SIG-M5 (cell line): Measurements from ENCODE around the gene ALPL.
"Not testable (repeated sequence)": the region's sequence is repeated elsewhere in the genome, so short reads cannot be mapped to it uniquely, and the experiment has no call there.

Experiments
- DNase-seq: peaks from one replicate; lab custom pipeline; 2025; lab: John Stamatoyannopoulos, UW

ALPL gene

GRCh38 chr1:21509351-21510112 lies at the start of gene ALPL:
Gene ALPL, plus strand, starts transcription at chr1:21509423. Its CDS starts 44,659 bp downstream, at chr1:21554082.
- DNase-seq = no peak

DNA sequence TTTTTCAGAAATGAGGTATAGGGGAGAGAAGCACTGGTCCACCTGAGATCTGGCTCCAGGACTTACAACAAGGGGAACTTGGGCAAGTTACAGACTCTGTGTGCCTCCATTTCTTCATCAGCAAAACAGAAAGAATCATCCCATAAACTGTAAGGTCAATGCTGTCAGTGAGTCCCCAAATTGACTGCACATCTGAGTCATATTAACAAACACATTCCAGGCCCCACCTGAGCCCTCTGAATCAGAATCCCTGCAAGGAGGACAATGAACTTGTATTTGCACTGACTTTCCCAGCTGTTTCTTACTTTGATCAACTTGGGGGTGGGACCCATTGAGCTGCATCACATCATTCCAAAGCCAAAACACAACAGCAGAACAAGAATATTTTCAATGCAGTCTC lies 44.1 kb upstream of the ALPL start:
- DNase-seq = not testable (repeated sequence)

GRCh38 chr1:21467946-21468345 lies 41.3 kb upstream of the ALPL start:
- DNase-seq = not testable (repeated sequence)

DNA sequence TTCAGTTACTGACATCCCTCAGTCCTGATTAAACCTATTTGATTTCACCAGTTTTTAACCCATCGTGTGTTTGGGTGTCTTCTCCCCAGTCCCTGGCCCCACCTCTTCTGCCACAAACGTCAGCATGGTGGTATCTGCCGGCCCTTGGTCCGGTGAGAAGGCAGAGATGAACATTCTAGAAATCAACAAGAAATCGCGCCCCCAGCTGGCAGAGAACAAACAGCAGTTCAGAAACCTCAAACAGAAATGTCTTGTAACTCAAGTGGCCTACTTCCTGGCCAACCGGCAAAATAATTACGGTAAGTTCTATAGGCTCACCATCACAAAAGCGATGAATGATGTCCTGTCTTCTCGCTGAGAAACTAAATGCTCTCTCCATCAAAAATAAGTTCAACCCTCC lies 40.6 kb upstream of the ALPL start:
- no peak for DNase-seq

- DNase-seq = no peak
These were observed 39.6 kb upstream of the ALPL start for GRCh38 chr1:21469581-21469980.

- DNase-seq = no peak
These were observed 36.4 kb upstream of the ALPL start for GRCh38 chr1:21472861-21473260.

GRCh38 chr1:21478356-21478755 lies 30.9 kb upstream of the ALPL start:
- no peak for DNase-seq

- DNase-seq = not testable (repeated sequence)
These were observed 25.3 kb upstream of the ALPL start for GRCh38 chr1:21483881-21484280.

GRCh38 chr1:21489146-21489545 lies 20.1 kb upstream of the ALPL start:
- DNase-seq = no peak

DNA sequence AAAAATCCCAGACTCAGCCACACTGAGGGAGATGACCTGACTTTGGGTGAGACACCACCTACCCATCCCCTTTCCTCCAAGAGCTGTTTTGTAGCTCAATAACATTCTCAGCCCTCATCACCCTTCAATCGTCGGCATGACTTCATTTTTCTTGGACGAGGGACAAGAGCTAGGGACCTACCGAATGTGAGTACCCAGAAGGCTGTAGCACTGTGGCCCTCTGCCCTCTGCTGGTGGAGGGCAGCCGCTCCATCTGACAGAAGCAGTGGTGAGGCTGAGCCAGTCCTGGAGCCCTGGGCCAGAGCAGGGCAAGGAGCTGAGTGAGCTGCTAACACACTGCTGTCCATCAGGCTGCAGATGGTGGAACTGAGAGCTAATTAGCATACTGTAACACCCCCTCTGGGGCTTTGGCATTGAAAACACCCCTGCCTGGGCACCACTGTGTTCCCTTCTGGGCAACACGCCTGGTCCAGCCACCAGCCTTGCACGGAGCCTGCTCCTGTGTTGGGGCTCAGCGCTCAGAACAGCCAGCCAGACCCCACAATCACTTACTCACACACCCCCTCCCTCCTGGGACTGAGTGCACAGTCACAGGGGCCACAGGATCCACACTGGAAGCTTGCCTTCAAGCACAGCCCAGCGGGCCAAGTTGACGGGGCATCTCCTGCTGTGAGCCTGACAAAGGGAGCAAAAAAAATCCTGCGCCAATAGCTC lies 18.3 kb upstream of the ALPL start:
- no peak for DNase-seq

DNA sequence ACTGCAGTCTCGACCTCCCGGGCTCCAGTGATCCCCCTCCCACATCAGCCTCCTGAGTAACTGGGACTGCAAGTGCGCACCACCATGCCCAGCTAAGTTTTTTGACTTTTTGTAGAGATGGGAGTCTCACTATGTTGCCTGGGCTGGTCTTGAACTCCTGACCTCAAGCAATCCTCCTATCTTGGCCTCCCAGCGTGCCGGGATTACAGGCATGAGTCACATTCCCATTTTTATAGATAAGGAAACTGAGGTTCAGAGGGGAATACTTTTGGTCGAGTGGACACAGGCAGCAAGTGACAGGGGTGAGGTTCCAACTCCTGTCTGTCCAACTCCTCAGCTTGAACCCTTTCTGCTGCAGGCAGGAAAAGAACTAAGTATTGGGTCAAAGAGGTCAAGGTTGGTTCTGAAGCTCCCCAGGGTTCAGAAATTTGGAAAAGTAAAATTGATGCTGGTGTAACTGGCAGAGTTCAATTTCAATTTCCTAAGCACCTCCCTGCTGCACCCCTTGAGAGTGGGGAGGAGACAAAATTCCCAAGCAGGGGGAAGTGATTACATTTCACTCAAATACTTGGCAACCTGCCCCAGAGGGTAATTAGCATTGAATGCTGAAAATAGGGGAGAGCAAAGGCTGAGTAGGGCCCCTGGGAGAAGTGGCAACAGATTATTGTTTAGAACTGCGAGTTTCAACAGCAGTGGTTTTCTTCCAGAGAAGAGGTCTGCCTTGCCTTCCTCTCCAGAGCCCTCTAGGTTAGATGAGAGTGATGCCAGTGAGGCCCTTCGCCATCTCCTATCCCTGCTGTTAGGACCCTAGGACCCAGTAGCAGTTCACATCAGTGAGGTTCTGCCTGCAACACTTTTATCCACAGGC lies 17.5 kb upstream of the ALPL start:
- no peak for DNase-seq

- DNase-seq = no peak
These were observed 16.9 kb upstream of the ALPL start for GRCh38 chr1:21492356-21492625.

DNA sequence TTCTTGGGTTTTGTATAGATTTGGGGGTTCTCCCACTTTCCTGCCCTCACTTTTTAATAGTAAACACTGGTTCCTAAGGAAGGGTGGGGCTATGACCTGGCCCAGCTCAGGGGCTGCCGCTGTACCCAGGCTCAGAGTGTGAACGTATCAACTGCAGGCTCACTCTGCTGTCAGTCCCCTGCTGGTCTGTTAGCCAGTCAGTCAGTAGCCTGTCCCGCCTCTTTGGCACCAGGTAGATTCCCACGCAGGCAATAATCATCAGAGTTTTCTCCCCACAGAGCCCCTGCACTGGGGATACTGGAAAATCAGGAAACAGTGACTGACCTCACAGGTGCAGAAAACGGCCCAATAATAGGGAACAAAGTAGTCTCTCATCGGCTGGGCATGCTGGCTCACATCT lies 15.0 kb upstream of the ALPL start:
- DNase-seq = no peak

DNA sequence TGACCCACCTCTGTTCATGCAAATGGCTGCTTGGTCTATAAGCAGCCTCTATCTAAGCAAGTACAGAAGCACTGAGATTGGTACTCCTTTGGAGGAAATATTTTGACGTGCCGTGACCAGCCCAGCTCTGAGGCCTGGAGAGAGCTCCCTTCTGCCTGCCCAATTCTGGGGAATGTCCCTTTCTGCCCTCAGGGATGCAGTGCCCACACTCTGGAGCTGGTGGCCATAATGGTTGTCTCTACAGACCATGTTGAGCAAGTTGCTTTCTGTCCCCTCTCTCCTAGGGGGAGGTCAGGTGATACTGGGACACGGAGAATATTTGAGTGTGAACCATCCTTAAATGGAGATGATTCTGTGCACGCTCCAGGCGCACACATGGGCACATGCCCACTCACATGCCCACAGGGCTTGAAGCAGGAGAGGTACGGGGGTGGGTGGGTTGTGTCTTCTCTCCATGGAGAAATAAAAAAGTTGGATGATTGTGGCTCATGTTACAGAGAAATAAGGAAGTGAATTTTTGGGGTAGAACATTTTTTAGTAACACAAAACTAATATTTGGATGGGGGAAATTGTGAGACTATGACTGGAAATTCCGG lies 13.9 kb upstream of the ALPL start:
- DNase-seq = no peak

GRCh38 chr1:21496063-21496462 lies 13.2 kb upstream of the ALPL start:
- no peak for DNase-seq

DNA sequence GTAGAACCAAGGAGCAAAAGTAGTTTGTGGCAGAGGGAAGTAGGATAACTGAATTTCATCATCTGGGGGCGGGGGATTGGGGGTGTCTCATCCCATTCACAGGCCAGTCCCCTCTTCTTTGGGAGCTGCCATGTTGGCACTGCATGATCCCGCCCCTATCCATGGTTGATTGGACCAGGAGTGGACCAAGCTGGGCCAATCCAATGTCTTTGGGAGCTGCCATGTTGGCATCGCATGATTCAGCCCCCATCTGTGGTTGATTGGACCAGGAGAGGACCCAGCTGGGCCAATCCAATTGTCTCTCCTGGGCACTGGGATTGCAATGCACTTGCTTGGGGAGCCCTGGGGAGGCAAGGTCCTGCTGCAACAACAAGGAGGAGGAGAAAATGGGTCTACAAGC lies 12.3 kb upstream of the ALPL start:
- no peak for DNase-seq

DNA sequence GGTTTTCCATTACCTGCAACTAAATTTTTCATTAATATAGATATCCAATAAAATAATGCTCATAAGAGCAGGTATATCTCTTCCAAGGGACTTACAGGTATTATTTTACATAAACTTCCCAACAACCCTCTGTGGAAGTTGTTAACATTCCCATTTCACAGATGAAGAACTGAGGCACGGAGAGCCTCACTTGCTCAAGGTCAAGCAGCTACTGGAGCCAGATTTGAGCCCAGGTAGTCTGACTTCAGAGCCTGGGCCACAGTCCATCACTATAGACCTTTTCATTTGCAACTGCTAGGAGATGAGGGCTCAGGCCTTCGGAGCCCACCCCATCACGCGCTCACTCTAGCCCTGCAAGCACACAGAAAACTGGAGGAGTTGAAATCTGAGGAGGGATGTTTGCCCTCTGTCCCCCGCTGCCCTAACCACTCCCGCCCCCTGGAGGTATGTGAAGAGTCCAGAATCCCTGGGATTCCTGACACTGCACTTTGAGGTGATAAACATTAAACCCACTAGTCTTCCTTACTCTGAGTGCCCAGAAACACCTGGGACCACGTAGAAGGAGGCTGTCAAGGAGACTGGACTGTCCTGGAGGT lies 11.7 kb upstream of the ALPL start:
- DNase-seq = no peak

- no peak for DNase-seq
These were observed 9.8 kb upstream of the ALPL start for GRCh38 chr1:21499283-21499950.

DNA sequence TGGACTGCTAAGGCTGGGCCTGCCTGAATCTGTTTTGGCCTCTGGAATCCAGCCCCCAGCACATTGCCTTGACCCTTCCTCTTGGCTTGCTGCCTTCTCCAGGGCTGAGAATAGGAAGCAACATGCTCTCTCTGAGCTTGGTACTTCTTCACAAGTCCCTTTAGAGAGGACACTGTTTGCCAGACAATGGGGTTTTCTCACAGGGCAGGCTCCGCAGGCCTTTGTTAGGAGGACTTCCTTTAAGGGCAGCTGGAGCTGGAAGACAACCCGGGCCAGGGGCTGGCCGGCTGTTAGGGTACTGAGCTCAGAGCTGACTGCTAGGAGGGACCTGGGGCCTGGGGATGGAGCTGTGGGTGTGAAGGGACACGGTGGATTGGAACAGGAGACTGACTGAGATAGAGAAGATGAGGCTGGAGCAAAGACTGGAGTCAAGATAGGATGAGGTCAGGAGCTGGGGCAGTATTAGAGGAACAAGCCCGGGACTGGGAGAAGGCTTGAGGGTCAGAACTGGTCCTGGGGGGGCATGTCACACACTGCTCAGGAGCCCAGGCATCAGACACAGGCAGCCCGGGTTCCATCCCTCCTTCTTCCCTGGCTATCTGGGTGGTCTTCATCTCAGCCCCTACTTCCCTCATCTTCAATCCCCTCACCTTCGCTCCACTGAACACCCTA lies 5.4 kb upstream of the ALPL start:
- DNase-seq = no peak

- DNase-seq = no peak
These were observed 2.4 kb upstream of the ALPL start for GRCh38 chr1:21506804-21507203.
